Coronary artery (tissue), 2 donors: ENCODE results near the gene CNGA2.
A peak's percentile ranks its signal among the peaks of the same experiment; 100 is the strongest.

Experiments
- DNase-seq: peaks from one replicate; pipeline ENCODE4 v3.0.0-alpha.2; 2017; ENCODE audit warnings: low spot score
- H3K27ac ChIP-seq, 2 donors: fragments of 200-600 bp; sonication (generic); one replicate each; pipeline ENCODE4 v1.5.1; 2016 to 2019
- H3K4me3 ChIP-seq: fragments of 200-600 bp; sonication (generic); 2 replicates; pipeline ENCODE4 v1.5.1; 2016; ENCODE audit warnings: mild to moderate bottlenecking, moderate library complexity
- TF ChIP-seq, protein P1 (sequence below): fragments of 200-600 bp; sonication (generic); IDR thresholded peaks from one replicate; pipeline ENCODE4 v1.5.1; 2019; ENCODE audit warnings: antibody characterized with exemption

Gene CNGA2

DNA sequence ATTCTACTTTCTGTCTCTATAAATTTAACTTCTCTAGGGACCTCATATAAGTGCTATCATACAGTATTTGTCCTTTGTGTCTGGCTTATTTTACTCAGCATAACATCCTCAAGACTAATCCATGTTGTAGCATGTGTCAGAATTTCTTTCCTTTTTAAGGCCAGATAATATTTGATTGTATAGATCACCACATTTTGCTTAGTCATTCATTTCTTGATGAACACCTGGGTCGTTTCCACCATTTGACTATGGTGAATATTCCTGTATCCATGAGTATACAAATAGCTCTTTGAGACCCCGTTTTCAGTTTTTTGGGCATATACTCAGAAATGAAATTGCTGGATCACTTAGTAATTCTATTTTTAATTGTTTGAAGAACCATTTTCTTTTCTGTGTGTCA, 12.0 kb downstream of the CNGA2 start:
- no peak for DNase-seq
- Histone ChIP-seq H3K4me3 (no peak overlapping the region), H3K27ac (no peak overlapping the region)
- TF ChIP-seq, protein P1, sequence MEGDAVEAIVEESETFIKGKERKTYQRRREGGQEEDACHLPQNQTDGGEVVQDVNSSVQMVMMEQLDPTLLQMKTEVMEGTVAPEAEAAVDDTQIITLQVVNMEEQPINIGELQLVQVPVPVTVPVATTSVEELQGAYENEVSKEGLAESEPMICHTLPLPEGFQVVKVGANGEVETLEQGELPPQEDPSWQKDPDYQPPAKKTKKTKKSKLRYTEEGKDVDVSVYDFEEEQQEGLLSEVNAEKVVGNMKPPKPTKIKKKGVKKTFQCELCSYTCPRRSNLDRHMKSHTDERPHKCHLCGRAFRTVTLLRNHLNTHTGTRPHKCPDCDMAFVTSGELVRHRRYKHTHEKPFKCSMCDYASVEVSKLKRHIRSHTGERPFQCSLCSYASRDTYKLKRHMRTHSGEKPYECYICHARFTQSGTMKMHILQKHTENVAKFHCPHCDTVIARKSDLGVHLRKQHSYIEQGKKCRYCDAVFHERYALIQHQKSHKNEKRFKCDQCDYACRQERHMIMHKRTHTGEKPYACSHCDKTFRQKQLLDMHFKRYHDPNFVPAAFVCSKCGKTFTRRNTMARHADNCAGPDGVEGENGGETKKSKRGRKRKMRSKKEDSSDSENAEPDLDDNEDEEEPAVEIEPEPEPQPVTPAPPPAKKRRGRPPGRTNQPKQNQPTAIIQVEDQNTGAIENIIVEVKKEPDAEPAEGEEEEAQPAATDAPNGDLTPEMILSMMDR = no peak

DNA sequence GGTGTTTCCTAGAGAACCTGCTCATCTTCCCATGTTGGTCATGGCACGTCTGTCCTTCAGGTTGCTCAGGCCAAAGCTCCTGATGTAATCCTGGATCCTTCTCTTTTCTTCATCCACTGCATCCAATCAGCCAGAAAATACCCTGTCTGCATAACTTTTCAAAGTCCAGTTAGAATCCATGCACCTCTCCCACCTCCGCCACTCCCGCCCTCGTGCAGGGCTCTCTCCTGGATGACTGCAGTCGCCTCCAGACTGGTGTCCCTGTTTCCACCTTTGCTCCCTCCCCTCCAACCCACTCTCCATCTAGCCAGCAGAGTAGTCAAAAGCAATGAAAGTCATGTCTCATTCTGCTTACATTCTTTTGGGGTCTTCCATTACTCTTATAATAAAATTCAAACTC, 16.0 kb downstream of the CNGA2 start:
- no peak overlapping the region for H3K27ac ChIP-seq
- H3K4me3 ChIP-seq = no peak overlapping the region
- TF ChIP-seq, protein P1 = no peak
- peak; percentile 22 for DNase-seq

DNA sequence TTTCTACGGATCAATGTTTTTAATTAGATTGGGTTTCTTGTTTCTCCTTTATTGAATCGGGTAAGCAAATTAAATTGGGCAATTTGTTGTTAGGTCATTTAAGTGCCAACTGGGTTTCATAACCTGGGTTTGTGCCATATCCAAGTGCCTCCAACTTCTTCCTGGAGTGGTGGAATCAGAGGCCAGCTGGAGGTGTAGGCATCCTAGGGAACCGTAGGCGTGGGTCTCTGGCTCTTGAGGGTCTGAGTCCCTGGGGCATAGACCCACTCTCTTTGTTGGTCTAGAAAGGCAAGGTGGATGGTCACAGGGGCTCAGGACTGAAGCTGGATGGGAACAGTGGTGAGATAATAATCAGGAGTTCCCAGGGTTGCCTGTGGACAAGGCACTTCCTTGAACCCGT, 18.3 kb downstream of the CNGA2 start:
- DNase-seq = no peak
- H3K27ac ChIP-seq = no peak overlapping the region
- no peak overlapping the region for H3K4me3 ChIP-seq
- TF ChIP-seq, protein P1 = no peak

DNA sequence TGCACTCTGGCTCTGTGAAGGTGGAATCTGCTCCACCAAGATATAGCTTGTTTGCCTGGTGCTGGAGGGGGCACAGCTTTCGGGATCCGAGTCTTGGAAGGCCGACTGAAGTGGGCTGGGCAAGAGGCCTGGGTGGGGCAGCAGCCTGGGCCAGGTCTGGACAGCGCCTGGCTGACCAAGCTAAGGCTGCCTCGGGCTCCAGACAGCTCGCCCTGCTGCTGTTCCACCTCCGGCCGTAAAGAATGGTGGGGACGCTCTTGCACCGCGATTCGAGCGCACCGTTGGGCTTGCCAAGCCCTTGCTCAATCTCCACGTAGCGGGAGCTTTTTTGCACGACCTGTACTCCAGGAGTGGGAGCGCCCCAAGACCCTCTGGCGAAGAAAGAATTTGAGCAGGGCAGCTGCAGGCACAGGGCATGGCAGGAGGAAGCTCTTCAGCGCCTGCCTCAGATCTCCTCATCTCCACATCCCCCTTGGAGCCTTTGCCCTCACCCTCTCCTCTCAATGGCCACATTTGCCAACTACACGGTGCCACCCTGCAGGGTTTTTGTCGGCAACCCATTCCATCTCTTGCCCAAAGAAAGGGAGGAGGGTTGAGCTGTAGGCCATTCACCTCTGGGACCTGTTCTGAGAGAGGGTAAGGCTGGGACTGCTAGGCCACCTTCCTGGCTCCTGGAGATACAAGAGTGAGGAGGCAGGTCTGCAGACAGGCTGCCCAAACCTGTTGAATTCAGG, 18.9 kb downstream of the CNGA2 start:
- TF ChIP-seq, protein P1 = peak; percentile 19
- H3K27ac ChIP-seq = no peak overlapping the region
- DNase-seq = no peak
- H3K4me3 ChIP-seq = no peak overlapping the region

DNA sequence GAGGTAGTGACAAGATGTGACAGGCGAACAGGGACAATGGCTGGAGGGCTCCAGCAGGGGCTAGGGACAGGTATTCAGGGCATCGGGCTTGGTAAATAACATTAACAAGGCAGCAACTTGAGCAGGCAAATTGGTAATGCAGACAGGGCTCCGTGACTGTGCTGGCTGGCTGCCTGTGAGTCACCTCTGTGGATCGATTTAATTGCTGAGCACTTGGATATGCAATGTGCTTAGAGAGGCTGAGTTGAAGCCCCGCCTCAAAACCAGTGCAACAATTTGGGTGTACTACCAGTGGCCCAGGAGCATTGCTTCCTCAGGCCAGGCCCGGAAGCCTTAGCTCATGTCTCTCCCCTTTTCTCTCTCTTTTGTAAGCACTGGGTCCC, 19.5 kb downstream of the CNGA2 start:
- Histone ChIP-seq H3K4me3 (no peak overlapping the region), H3K27ac (no peak overlapping the region)
- no peak for DNase-seq
- TF ChIP-seq, protein P1 = no peak

DNA sequence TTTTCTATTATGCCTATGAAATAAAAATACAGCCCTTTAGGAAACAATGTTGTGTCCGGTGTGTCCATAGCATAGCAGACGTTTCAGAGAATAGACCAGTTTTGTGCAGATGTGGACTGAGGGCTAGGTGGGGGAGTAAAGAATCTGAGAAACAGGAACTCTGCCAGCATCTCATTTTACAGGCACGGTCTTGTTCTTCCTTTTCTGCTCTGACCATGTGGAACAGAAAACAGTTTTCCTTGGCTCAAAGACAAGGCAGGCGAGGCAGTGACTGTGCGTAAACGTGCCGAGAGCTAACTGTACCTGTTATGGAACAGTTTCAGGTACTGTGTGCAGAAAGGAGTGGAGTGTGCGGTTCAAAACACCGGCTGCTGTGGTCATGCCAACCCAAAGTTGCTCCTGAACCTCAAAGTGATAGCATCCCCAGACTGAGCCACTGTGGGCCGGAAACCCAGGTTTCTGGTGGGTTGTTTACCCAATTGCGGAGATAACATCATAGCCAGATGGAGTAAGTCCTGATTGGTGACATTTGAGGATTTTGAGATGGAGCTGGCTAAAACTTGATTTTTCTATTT, 20.2 kb downstream of the CNGA2 start:
- DNase-seq = no peak
- Histone ChIP-seq H3K4me3 (no peak overlapping the region), H3K27ac (no peak overlapping the region)
- TF ChIP-seq, protein P1 = no peak

DNA sequence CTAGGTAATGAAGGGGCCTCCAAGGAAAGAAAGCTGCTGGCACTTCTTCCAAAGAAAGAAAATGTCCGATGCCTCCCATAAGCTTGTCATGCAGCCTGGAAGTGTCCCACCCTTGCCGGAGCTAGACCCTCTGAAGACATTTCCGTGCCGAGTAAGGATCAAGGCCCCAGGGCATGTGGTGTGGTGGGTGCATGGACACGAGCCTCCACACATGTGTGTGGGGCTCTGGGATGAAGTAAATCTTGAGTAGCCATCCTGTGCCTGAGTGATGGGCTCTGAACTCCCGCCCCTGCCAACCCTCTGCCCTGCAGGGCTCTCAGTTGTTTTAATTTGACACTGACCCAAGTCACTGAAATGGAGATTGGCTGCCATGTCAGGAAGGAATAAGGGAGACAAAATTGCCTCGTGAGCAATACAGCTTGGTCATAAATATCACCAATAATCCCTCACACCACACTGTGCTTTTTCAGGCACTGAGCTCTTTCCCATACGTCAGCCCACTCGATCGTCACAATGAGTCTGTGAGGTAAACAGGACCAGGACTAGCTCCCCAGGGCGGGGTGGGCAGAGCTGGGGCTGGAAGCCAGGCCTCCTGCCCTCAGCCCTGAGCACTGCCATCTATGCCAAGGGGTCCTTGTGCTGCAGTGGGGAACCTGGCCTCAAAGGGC, 24.6 kb downstream of the CNGA2 start:
- H3K4me3 ChIP-seq = no peak overlapping the region
- no peak overlapping the region for H3K27ac ChIP-seq
- TF ChIP-seq, protein P1 = no peak
- no peak for DNase-seq
